Stimulated activated CD8-positive, alpha-beta memory T cell treated with anti-CD3 and anti-CD28 coated beads, Interleukin-7, amount 100 ng/mL, for 48 hours (primary cell): Measurements from ENCODE around the gene PCK2.

Experiments
- DNase-seq, 2 donors: peaks; one replicate each; pipeline ENCODE4 v3.0.0-alpha.2; 2020; ENCODE audit warnings: low read depth in 1 of 2; ENCODE audit errors: extremely low read depth in 1 of 2

The PCK2 gene

DNA sequence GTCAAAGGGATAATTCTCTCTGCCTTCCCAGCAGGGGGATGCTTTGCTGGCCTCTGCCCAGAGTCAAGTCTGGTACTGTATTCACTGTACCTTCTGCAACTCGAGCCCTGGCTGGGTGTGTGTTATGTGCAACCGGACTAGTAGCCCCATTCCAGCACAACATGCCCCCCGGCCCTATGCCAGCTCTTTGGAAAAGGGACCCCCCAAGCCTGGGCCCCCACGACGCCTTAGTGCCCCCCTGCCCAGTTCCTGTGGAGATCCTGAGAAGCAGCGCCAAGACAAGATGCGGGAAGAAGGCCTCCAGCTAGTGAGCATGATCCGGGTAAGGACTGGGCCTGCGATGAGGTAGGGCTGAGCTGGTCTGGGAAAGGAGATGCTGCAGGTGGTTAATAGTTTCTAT is 56.5 kb downstream of the PCK2 start:
- DNase-seq: no peak

DNA sequence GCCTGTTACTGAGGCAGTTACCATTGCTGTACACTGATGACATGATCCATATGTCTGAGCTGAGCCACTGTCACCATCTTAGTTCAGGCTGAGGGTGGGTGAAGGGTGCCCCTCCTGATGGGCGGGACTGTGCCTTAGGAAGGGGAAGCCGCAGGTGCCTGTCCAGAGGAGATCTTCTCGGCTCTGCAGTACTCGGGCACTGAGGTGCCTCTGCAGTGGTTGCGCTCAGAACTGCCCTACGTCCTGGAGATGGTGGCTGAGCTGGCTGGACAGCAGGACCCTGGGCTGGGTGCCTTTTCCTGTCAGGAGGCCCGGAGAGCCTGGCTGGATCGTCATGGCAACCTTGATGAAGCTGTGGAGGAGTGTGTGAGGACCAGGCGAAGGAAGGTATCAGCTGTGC is 56.9 kb downstream of the PCK2 start:
- DNase-seq: no peak

DNA sequence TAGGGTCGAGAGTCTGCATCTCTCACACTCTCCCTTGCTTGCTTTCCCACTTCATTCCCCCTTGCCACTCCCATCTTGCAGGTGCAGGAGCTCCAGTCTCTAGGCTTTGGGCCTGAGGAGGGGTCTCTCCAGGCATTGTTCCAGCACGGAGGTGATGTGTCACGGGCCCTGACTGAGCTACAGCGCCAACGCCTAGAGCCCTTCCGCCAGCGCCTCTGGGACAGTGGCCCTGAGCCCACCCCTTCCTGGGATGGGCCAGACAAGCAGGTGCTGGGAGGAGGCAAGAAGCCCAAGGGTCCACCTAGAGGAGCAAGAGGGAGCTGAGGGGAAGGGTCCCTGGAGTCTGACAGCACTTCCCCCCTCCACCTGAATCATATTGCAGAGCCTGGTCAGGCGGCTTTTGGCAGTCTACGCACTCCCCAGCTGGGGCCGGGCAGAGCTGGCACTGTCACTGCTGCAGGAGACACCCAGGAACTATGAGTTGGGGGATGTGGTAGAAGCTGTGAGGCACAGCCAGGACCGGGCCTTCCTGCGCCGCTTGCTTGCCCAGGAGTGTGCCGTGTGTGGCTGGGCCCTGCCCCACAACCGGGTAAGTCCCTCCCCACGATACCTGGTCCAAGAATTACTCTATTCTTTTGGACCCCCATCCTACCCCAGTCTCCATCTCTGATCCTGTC is 57.4 kb downstream of the PCK2 start:
- no peak for DNase-seq
